B cell (primary cell): ENCODE measurements around the gene ST6GALNAC5. TPM values are rescaled to one million over a fixed set of nuclear protein-coding genes. Genes with fewer than 3 reads are reported as not detected.
"Not testable (repeated sequence)": the region's sequence is repeated elsewhere in the genome, so short reads cannot be mapped to it uniquely, and the experiment has no call there.

Experiments
- ATAC-seq: fragments of 200-7000 bp; cut with Tn5 transposase; one replicate; pipeline ENCODE4 v1.10.0; 2021; ENCODE audit warnings: low read depth, mild to moderate bottlenecking, moderate number of reproducible peaks, moderate library complexity
- CTCF ChIA-PET: fragments of 350-600 bp; sonication (Branson Sonifier 250); formaldehyde crosslinking; loops from one replicate; lab custom pipeline; 2021; ENCODE audit warnings: antibody characterized with exemption, inconsistent platforms; lab: Charles Lee
- POLR2A ChIA-PET: fragments of 350-600 bp; sonication (Branson Sonifier 250); formaldehyde crosslinking; loops from one replicate; lab custom pipeline; 2021; ENCODE audit warnings: antibody characterized with exemption; lab: Charles Lee
- DNase-seq: peaks from one replicate; pipeline ENCODE4 v3.0.0; 2013
- H2AFZ ChIP-seq: 2 replicates; pipeline ENCODE4 v1.6.1; 2012; ENCODE audit warnings: mild to moderate bottlenecking, low read depth, low read length; ENCODE audit not compliant: insufficient read depth, poor library complexity, severe bottlenecking
- H3K27ac ChIP-seq, 2 donors: 1 replicate in 1 of 2; 2 replicates in 1 of 2; pipeline ENCODE4 v1.5.1; 2012 to 2013; ENCODE audit warnings: low read length in 2 of 2, mild to moderate bottlenecking in 2 of 2, moderate library complexity in 1 of 2
- H3K27me3 ChIP-seq, 4 experiments: fragments of 200-600 bp in 1 of 4; sonication (generic) in 1 of 4; replicated peaks in 1 of 4; 1 replicate in 2 of 4; 2 replicates in 2 of 4; pipeline versions ENCODE4 v1.6.1 to v1.7.0; 2013 to 2016; ENCODE audit warnings: low read length in 3 of 4, mild to moderate bottlenecking in 2 of 4, mixed read lengths in 1 of 4, moderate library complexity in 1 of 4; ENCODE audit not compliant: insufficient read depth in 4 of 4, control insufficient read depth in 3 of 4; ENCODE audit errors: control extremely low read depth in 1 of 4
- H3K36me3 ChIP-seq, 2 experiments: replicated peaks in 1 of 2; 1 replicate in 1 of 2; 2 replicates in 1 of 2; pipeline versions ENCODE4 v1.6.1 to v1.7.1; 2013; ENCODE audit warnings: low read length in 1 of 2; ENCODE audit not compliant: insufficient read depth in 2 of 2, control insufficient read depth in 1 of 2; ENCODE audit errors: control extremely low read depth in 1 of 2, extremely low read depth in 1 of 2
- H3K4me1 ChIP-seq, 2 donors: fragments of 200-600 bp in 1 of 2; sonication (generic) in 1 of 2; 1 replicate in 1 of 2; 2 replicates in 1 of 2; pipeline versions ENCODE4 v1.5.1 to v1.6.1; 2013 to 2017; ENCODE audit warnings: low read length in 2 of 2; ENCODE audit not compliant: control insufficient read depth in 2 of 2, insufficient read depth in 2 of 2
- H3K4me2 ChIP-seq: replicated peaks from 2 replicates; pipeline ENCODE3; 2012; ENCODE audit warnings: mild to moderate bottlenecking, low read depth, low read length; ENCODE audit not compliant: poor library complexity, severe bottlenecking
- H3K4me3 ChIP-seq, 5 experiments: fragments of 200-600 bp in 1 of 5; sonication (generic) in 1 of 5; 1 replicate in 3 of 5; 2 replicates in 2 of 5; pipeline versions ENCODE4 v1.5.1 to v1.7.0; 2011 to 2016; ENCODE audit warnings: low read length in 4 of 5, mild to moderate bottlenecking in 4 of 5, low read depth in 2 of 5, control low read depth in 1 of 5, moderate library complexity in 1 of 5; ENCODE audit not compliant: insufficient read depth in 1 of 5; ENCODE audit errors: control extremely low read depth in 1 of 5, extremely low read depth in 1 of 5
- H3K79me2 ChIP-seq: fragments of 200-600 bp; sonication (generic); one replicate; pipeline ENCODE4 v1.6.0; 2016; ENCODE audit warnings: low read length; ENCODE audit not compliant: control insufficient read depth, insufficient read depth
- H3K9ac ChIP-seq: fragments of 200-600 bp; sonication (generic); 2 replicates; pipeline ENCODE4 v1.6.1; 2017; ENCODE audit warnings: mild to moderate bottlenecking, low read length, moderate library complexity
- H3K9me3 ChIP-seq, 3 donors: one replicate each; pipeline versions ENCODE4 v1.6.1 to v1.7.1; 2013; ENCODE audit warnings: low read length in 2 of 3; ENCODE audit not compliant: control insufficient read depth in 2 of 3, insufficient read depth in 1 of 3; ENCODE audit errors: control extremely low read depth in 1 of 3
- H4K20me1 ChIP-seq: 2 replicates; pipeline ENCODE4 v1.6.0; 2012; ENCODE audit warnings: mild to moderate bottlenecking, low read length; ENCODE audit not compliant: insufficient read depth, control insufficient read depth, poor library complexity, severe bottlenecking
- H3K27ac Mint-ChIP-seq: one replicate; pipeline ENCODE4 v1.8.0; 2021; ENCODE audit warnings: mixed read lengths
- H3K27me3 Mint-ChIP-seq: one replicate; pipeline ENCODE4 v1.8.0; 2021; ENCODE audit warnings: mixed read lengths
- H3K4me1 Mint-ChIP-seq: one replicate; pipeline ENCODE4 v1.8.0; 2021; ENCODE audit warnings: mixed read lengths
- H3K4me3 Mint-ChIP-seq: one replicate; pipeline ENCODE4 v1.8.0; 2021; ENCODE audit warnings: mixed read lengths
- H3K9me3 Mint-ChIP-seq: one replicate; pipeline ENCODE4 v1.8.0; 2022; ENCODE audit warnings: mixed read lengths; ENCODE audit not compliant: insufficient read depth
- EZH2 ChIP-seq: IDR thresholded peaks from 2 replicates; pipeline ENCODE4 v1.6.1; 2012; ENCODE audit warnings: borderline replicate concordance, low read depth, mild to moderate bottlenecking, moderate library complexity, low read length; ENCODE audit not compliant: insufficient read depth, poor library complexity, severe bottlenecking
- WGBS: methylation state at CpG from one replicate; pipeline ENCODE4 v1.1.5; 2013; ENCODE audit warnings: missing lambda C conversion rate; ENCODE audit not compliant: insufficient coverage; 5-methylcytosine and 5-hydroxymethylcytosine counted together
- intact Hi-C: fragments of 100-400 bp; cut with micrococcal nuclease; formaldehyde crosslinking; loops from one replicate; pipeline ENCODE4 v1.10.0; 2022
- polyA minus RNA-seq: library from RNA; depleted of rRNA, polyadenylated mRNA; stranded (reverse); fragments of >200 nt; gene quantifications from 2 replicates; pipeline ENCODE4 v1.2.3, GENCODE V29; 2012
- polyA plus RNA-seq: library from polyadenylated mRNA; depleted of rRNA; stranded (reverse); fragments of >200 nt; gene quantifications from 2 replicates; pipeline ENCODE4 v1.2.3, GENCODE V29; 2012
- total RNA-seq, 2 donors: library from RNA; stranded (reverse); fragments of 120-200 nt in 1 of 2; gene quantifications; 1 replicate in 1 of 2; 2 replicates in 1 of 2; pipeline versions ENCODE4 v1.2.3 to v1.2.4, GENCODE V29; 2013 to 2022
- TF ChIP-seq, protein P1 (sequence below): fragments of 200-600 bp; IDR thresholded peaks from one replicate; pipeline ENCODE4 v1.8.0; 2022; ENCODE audit warnings: antibody characterized with exemption, mild to moderate bottlenecking

ST6GALNAC5 gene
- total RNA-seq (not detected in 2 replicates), polyA plus RNA-seq (not detected in 2 replicates), polyA minus RNA-seq (not detected in 2 replicates)
- total RNA-seq (2013), result 0.05 TPM

DNA sequence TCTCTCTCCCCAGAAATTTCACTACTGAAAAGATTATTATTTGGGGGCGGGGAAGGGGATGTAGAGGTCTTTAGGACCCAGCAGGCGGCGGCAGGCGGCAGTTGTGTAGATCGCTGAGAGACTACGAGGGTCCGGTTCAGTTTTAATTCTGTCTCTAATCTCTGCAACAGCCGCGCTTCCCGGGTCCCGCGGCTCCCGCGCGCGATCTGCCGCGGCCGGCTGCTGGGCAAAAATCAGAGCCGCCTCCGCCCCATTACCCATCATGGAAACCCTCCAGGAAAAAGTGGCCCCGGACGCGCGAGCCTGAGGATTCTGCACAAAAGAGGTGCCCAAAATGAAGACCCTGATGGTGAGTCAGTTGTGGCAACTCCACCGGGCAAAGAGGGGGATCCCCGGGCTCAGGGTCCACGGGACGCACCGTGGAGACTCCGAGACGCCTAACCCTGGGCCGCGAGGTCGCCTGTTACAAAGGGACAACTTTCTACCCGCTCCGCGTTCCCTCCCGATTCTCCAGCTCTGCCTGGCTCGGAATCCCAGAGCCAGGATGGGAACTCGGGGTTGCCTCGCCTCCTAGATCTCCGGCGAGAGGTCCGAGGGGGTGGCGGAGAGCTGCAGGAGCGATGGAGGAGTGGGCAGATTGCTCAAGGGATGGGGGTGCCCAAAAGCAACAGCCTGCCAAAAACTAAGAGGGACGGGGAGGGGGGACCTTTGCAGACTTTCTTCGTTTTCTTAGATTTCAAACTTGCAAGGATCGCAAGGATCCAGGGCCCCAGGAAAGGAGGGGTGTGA lies at the start of gene ST6GALNAC5:
Gene ST6GALNAC5 (plus strand): TSS at position 139 of the 789 bp plus-strand sequence.
- 2% methylated on average over 50 of the region's 50 CpGs for WGBS
- POLR2A ChIA-PET, result no interaction called here
- peak within 1 kb of the TSS in 2 of 5 experiments; percentile 18 to 23 for H3K4me3 ChIP-seq
- H3K4me1 ChIP-seq, result peaks cover 17% of the 10 kb centered on the region in 2 donors
- ATAC-seq, result no peak
- peak within 1 kb of the TSS; percentile 61 for H3K4me2 ChIP-seq
- Mint-ChIP-seq H3K9me3 (no peaks in the 10 kb centered on the region), H3K4me3 (peak within 1 kb of the TSS; percentile 67), H3K27ac (no peak within 1 kb of the TSS), H3K4me1 (peaks cover 10% of the 10 kb centered on the region), H3K27me3 (peaks cover 48% of the 10 kb centered on the region)
- no peak within 1 kb of the TSS for H3K27ac ChIP-seq
- H3K9me3 ChIP-seq, result peaks cover 0 to 3% (median under 1%) of the 10 kb centered on the region in 3 donors
- TF ChIP-seq, protein P1, sequence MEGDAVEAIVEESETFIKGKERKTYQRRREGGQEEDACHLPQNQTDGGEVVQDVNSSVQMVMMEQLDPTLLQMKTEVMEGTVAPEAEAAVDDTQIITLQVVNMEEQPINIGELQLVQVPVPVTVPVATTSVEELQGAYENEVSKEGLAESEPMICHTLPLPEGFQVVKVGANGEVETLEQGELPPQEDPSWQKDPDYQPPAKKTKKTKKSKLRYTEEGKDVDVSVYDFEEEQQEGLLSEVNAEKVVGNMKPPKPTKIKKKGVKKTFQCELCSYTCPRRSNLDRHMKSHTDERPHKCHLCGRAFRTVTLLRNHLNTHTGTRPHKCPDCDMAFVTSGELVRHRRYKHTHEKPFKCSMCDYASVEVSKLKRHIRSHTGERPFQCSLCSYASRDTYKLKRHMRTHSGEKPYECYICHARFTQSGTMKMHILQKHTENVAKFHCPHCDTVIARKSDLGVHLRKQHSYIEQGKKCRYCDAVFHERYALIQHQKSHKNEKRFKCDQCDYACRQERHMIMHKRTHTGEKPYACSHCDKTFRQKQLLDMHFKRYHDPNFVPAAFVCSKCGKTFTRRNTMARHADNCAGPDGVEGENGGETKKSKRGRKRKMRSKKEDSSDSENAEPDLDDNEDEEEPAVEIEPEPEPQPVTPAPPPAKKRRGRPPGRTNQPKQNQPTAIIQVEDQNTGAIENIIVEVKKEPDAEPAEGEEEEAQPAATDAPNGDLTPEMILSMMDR, result no peak
- no peak for TF ChIP-seq EZH2
- peak within 1 kb of the TSS; percentile 49 for H2AFZ ChIP-seq
- intact Hi-C loops, result no loop called here
- no peaks in the 10 kb centered on the region for H3K36me3 ChIP-seq
- peaks cover 0 to 24% (median 14%) of the 10 kb centered on the region in 4 experiments for H3K27me3 ChIP-seq
- H4K20me1 ChIP-seq, result no peaks in the 10 kb centered on the region
- no peaks in the 10 kb centered on the region for H3K79me2 ChIP-seq
- H3K9ac ChIP-seq, result peak within 1 kb of the TSS; percentile 29
- CTCF ChIA-PET, result no interaction called here
- DNase-seq, result no peak

DNA sequence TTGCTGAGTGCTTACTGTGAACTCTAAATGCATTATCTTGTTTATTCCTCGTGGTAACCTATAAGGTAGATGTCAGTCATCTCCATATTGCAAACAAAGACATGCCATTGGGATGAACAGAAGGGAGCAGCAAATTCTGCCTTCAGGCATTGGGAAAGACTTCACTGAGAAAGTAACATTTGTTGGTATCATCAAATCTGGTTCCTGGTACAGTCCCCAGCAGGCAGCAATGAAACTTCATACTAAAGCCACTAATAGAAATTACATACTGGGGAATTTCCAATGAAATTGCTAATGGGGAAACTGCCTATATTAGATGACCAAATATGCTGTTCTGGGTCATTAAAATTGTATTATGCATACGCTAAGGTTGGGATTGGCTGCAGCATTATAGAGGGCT lies 47.3 kb upstream of the ST6GALNAC5 start:
- Histone ChIP-seq H3K79me2 (no peaks in the 10 kb centered on the region), H3K27ac (no peak overlapping the region), H3K4me1 (no peaks in the 10 kb centered on the region), H2AFZ (no peak overlapping the region), H3K9ac (no peak overlapping the region), H4K20me1 (no peaks in the 10 kb centered on the region), H3K27me3 (no peaks in the 10 kb centered on the region), H3K4me2 (no peak overlapping the region), H3K9me3 (no peaks in the 10 kb centered on the region), H3K4me3 (no peak overlapping the region), H3K36me3 (no peaks in the 10 kb centered on the region)
- DNase-seq (no peak), ATAC-seq (no peak)
- ChIA-PET POLR2A (no interaction called here), CTCF (no interaction called here)
- Mint-ChIP-seq H3K4me3 (no peak overlapping the region), H3K27ac (no peak overlapping the region), H3K27me3 (no peaks in the 10 kb centered on the region), H3K9me3 (no peaks in the 10 kb centered on the region), H3K4me1 (no peaks in the 10 kb centered on the region)
- 100% methylated on average over 1 of the region's 2 CpGs for whole genome bisulfite sequencing
- TF ChIP-seq, protein P1, result no peak
- no peak for TF ChIP-seq EZH2
- intact Hi-C loops, result no loop called here

DNA sequence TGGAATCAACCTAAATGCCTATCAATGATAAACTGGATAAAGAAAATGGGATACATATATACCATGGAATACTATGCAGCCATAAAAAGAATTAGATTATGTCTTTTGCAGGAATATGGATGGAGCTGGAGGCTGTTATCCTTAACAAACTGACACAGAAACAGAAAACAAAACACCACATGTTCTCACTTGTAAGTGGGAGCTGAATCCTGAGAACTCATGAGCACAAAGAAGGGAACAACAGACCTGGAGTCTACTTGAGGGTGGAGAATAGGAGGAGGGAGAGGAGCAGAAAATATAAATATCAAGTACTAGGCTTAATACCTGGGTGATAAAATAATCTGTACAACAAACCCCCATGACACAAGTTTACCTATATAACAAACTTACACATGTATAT lies 44.3 kb upstream of the ST6GALNAC5 start:
- H3K27ac ChIP-seq, H3K4me2 ChIP-seq, H3K36me3 ChIP-seq, CTCF ChIA-PET, H3K4me3 Mint-ChIP-seq, intact Hi-C loops, H3K9me3 ChIP-seq, H3K4me3 ChIP-seq, H4K20me1 ChIP-seq, H2AFZ ChIP-seq, POLR2A ChIA-PET, H3K9ac ChIP-seq, H3K27me3 Mint-ChIP-seq, H3K27ac Mint-ChIP-seq, ATAC-seq, H3K4me1 ChIP-seq, H3K4me1 Mint-ChIP-seq, DNase-seq, H3K79me2 ChIP-seq, H3K27me3 ChIP-seq, H3K9me3 Mint-ChIP-seq: not testable (repeated sequence)
